ENCODE data around the gene SULT4A1.
"Not testable (repeated sequence)": the region's sequence is repeated elsewhere in the genome, so short reads cannot be mapped to it uniquely, and the experiment has no call there.

SULT4A1 gene

DNA sequence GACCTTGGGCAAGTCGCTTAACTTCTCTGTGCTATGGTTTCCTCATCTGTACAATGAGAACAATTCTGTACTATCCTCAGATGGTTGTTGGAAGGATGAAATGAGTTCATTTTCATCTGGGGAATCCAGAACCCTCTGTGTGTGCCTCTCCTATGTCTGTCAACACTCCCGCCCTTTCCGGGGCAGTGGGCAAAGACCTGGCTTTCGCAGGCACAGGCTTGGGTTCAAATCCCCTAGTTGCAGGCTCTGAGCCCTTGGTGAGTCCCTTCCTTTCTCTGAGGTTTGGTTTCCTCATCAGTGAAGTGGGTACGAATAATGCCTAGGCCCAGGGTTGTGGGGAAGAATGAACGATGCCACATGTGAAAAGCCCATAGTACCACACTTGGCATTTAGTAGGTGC is 23.5 kb upstream of the SULT4A1 start:
- no peak for DNase-seq

DNA sequence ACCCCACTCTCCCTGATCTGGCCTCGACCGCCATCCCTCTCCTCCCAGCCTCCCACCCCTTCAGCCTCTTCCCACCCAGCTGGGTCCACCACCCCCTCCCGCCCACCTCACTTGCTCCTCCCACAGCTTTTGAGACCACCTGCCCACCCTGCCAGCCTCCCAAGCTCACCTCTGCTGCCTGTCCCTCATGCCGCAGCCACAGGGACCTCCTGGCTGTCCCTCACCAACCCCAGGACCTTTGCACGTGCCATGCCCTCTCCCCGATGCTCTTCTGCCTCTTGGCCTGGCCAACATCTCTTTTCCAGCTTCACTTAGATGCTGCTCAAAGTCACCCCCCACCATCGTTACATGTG is 23.0 kb upstream of the SULT4A1 start:
- DNase-seq, result no peak

DNA sequence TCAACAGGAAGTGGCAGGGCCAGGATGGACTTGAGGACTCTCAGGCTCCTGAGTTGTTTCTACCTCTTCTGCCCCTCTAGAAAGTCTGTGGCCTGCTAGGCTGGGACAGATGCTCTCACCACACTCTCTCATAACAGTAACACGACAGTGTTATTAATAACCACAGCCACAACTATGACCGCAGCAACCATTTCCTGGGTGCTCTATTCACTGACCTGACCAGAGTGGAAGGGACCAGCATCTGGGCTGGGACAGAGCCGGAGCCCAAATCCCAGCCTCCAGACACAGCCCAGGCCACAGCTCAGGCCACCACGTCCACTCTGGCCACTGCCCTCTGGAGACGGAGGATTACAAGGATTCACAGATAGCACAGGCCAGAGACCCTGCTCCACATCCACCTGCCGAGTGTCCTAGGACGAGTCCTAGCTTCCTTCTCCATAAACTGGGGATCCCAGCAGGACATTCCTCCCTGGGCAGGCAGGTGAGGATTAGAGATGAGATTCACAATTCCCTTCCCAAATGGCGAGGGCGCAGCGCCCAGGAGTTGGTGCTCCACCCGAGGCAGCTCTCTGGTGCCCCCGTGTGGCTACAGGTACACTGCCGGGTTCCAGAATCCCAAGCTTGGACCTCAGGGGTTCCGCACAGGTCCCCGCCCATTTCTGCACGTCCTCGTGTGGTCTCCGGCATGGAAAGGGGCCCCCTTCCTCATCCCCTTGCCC is 22.4 kb upstream of the SULT4A1 start:
- no peak for DNase-seq

DNA sequence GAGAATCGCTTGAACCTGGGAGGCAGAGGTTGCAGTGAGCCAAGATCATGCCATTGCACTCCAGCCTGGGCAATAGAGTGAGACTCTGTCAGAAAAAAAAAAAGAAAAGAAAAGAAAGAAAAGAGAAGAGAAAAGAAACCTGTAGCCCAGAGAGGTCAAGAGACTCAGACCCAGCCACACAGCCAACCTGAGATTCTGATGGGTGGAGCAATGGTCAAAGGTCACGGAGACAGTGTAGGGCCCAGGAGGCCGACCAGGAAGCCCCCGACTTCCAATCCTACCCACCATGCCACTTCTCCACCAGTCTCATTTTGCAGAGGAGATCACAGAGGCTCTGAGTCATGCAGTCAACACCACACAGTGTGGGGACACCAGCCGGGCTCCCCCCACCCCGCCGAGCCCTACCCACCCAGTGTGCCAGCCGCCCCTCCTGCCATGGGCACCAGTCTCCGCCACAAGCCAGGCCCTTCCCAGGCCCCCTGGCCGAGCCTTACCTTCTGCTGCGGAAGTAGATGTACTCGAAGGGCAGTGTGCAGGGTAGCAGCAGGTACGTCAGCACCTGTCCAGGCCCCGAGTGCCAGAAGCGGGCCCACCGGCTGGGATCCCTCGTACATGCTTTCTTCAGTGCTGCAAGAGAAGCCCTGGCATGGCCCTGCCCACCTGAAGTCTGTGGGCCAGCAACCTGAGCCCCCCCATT is 21.6 kb upstream of the SULT4A1 start:
- DNase-seq, result no peak

DNA sequence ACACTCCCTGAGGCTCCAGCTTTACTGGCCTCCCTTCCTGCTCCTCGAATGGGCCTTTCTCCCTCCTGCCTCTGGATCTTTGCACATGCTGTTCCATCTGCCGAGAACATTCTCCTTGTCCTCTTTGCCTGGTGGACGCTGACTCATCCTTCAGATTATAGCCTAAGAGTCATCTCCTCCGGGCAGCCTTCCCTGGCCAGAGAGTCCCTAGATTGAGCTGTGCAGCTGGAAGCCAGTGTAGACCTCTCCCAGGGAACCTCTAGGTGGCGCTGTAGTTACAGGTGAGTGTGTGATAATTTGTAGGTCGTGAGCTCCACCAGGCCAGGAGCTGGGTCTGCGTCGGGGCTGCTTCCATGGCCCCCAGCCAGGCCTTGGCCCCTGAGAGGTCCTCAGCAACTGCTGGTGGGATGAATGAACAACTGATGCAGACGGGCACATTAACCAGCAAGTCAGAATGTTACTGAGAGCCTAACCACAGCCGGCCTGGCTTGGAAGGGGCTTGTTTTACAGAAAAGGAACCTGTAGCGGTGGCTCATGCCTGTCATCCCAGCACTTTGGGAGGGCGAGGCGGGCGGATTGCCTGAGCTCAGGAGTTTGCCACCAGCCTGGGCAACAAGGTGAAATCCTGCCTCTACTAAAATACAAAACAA is 20.8 kb upstream of the SULT4A1 start:
- no peak for DNase-seq

DNA sequence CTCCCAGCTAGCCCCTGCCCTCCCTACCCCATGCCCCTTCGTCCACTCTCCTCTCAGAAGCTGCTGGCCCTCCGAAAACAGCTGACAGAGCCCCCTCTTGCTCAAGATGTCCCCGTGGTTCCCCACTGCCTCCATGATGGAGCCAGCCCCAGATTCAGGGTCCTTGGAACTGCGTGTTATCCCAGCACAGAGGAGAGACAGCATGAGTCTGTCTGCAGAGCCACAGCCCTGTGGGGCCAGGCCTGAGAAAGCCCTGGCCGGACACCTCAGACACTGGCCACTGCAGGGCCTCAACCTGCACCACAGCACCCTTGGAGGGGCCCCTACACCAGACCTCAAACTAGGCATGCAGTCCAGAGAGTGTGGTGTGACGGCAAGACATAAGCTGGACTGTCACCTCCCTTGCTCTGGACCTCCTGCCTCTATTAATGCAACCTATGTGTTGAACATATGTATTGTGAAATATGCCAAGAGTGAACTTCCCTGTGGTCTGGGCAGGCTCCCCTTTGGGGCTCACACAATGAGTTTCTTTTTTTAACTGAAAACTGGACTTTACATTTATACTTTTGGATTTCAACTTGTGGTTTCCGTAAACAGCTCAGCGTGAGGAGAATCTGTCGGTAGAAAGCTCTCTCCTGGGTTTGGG is 19.9 kb upstream of the SULT4A1 start:
- no peak for DNase-seq

DNA sequence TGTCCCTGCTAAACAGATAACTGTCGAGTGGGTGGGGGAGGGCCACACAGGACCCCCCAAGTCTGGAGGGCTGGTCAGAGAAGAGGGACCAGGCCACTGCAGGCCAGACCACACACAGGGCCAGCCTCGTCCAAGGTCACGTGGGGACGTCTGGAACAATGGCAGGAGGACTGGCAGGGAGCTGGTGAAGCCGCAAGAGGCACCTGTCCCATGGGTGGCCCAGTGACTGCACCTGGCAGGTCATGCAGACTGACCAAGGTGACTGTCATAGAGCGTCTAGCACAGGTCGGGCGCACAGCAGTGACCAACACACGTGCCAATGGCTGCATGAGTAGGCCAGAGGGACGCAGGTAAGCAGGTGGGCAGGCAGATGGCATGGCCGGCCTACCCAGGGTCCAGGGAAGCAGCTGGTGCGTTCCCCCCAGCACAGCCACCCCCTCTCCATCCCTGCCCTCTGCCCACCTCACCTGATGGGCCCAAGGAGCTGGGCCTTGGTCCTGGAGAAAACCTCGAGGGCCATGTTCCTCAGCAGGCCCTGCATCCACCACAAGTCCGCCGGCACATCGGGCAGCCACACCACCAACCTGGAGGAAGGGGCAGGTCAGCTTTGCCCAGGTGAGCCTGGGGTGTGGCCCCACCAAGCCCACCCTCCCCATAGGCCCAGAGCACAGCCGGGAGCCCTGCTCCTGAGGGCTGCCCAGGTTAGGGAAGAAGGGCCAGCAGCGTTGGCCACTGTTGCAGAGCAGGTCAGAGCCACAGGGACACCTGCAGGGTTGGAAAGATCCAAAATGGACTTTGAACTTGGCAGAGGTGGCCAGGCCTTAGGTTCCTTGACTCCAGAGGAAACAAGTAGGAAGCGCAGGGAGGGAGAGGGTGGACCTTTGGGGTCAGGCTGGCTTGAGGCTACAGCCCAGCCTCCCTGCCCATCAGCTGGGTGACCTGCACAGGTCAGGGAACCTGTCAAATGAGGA is 19.1 kb upstream of the SULT4A1 start:
- no peak for DNase-seq

DNA sequence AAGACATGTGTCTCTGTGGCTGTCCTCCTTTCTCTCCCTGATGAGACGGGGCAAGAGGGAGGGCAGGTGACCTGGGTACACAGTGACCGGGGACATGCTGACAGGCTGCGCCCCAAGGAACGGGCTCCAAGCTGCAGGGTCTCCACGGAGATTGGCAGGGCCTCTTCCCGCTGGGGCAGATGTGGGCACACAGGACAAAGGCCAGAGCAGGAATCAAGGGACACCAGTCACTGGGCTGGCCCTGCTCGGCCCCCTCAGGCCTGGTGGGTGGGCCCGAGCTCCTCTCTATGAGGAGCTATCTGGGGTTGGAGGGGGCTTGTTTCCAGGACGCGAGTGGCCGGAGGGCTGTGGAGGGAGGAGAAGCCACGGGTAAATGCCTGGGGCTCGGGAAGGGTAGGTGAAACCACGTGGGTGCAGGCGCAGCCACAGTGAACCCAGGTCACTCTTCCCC is 18.3 kb upstream of the SULT4A1 start:
- no peak for DNase-seq

DNA sequence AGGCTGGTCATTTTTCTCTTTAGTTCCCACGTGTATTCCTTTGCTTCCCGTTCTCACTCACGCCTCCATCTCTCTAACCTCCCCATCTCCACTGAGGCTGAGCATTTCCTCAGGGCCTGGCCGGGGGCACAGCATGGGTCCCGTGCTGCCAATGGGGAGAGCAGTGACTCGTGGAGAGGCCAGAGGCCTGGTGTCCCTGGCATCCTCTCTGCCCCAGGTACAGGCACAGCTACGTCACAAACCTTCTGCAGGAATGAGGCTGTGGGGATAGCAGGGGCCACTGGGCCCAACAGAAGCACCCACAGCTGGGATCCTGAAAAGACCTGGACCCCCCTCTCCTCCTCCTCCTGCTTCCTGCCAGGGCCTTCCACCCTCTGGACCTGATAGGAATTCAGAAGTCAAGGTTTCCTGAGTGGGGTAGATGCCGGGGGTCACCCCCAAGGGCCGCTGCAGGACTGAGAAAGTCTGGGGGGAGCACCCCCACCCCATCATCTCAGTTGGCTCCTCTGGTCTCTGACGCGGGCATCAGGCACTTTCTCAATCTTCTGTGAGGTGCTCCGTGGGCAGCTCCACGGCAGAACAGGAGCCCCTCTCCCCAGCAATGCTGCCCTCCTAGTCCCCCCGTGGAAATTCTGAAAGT is 17.7 kb upstream of the SULT4A1 start:
- no peak for DNase-seq

DNA sequence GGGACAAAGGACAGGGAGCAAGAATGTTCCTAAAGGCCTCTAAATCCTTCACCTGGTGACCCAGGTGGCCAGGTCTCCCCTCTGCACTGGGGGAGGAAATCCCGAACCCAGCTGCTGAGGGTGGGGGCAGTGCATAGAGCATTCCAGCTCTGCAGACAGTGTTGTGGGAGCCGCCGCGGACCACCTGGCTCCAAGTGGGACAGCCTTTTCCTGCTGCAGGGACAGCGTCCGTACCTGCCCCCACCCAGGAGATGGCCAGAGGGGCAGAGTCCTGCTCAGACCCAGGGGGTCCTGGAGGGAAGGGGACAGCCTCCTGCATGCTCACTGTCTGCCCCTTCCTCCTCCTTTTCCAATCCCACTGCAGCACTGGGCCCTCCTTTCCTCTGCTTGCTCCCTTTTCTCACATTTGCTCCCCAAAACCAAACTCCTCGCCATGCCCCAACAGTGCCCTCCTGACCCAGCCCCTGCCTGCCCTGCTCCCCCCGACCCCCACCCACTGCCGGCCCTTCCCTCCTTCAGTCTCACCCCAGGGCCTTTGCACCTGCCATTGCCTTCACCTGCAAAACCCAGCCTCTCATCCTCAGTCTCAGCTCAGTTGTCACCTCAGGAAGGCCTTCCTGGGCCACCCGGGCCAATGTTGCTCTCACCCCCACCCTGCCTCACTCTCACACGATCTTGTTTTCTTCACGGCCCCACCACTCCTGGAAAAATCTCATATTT is 16.7 kb upstream of the SULT4A1 start:
- DNase-seq, result no peak

DNA sequence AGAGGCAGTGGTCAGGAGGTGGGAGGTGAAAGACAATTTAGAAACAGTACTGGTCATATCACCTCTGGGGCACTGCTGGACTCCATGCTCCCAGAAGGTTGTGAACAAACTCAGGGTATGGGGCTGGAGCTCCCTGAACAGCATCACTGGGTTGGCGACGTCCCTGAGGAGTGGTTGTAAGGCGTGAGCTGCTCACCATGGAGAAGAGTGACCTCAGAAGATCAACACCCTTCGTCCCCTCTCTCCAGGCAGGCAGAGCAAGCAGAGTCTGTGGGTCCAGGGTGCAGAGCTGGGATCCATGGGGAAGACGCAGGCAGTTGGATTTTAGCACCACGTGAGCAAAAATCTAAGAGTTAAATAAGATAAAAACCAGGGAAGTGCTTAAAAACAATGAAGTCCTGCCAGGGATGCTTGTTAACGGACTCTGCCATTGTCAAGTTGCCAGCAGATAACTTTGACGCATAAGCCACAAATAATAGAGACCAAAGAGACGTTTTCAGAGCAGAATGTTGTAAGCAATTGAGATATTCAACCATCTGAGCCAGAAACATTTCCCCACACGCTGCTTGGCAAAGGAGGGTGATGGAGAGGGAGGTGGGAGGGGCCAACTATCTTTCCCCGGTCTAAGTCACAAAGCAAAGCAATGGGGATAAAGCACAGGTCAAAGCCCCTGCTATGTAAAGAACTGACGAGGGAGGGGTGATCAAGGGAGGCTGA is 15.9 kb upstream of the SULT4A1 start:
- DNase-seq, result no peak

DNA sequence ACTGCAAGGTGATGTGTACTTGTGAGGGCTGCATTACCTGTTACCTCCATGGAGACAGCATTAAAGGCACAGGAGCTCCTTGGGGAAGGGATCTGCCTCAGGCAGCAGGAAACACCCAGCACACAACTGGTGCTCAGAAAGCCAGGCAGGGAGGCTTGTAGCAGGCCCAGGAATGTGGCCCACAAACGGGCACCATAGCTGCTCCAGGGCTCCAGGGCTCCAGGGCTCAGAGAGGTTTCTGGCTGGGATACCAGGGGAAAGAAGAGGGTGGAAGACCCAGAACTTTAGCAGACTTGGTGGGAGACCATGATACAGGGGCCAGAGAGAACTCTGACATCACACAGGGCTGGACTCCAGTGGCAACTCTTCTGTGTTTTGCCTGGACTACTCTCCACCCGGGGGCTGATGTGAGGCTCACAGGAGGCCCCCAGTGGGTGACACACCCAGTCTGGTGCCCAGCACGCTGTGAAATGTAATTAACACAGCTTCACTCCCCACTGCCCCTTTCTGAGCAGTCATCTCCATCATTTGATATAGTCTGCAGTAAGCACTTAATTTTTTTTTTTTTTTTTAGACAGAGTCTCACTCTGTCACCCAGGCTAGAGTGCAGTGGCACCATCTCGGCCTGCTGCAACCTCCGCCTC is 14.7 kb upstream of the SULT4A1 start:
- DNase-seq, result no peak

DNA sequence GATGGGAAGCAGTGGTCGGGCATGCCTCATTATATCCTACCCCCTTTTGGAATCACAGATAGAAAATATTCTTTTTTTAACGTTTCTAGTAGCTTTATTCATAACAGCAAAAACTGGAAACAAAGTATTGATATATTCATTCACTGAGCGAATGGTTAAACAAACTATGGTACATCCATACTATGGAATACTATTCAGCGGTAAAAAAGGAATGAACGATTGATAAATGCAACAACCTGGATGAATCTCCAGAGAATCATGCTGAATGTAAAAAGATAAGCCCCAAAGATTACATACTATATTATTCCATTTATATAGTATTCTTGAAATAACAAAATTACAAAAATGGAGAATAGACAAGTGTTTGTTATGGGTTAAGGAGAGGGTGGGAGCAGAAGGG is 7.5 kb upstream of the SULT4A1 start:
- DNase-seq, result no peak

DNA sequence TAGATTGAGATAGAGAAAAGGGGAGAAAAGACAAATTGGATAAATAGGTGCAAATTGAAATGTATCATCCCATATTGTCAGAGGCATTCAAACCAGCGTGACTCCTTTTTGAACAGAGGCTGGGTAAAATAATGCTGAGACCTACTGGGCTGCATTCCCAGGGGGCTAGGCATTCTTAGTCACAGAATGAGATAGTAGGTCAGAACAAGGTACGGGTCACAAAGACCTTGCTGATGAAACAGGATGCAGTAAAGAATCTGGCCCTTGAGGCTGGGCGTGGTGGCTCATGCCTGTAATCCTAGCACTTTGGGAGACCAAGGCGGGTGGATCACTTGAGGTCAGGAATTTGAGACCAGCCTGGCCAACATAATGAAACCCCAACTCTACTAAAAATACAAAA is 6.7 kb upstream of the SULT4A1 start:
- not testable (repeated sequence) for DNase-seq

DNA sequence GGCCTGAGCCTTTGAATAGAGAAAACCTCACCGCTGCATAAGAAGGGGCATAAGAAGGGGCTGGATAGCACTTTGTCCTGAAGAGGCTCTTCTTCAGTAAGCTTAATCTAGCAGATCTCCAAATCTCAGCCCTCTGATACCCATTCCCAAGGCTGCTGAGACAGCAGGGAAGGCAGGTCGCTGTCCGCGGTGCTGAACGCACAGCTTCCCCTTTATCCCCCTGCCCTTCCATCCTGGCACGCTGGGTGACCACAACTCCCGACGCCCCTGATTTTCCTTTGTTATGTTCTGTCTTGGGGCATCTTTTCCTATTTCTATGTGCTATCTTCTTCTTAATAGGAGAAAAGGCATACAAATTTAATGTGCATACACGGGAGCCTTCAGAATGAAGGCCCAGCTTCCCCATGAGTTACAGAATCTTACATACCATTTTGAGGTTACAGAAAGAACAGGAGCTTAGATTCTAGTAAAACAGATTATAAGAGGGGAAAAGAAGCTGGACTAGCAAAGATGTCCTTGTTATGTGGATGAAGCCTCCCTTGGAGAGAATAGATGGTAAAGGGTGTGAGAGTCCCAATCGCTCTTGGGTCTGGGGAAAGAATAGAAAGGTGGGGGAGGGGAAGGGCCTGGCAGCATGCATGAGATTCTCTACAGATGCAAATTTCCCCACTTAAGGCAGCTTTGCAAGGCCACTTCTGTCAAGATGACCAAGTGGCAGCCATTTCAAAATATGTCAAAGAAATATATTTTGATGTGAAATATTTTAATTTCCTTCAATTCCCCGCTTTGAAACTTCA is 5.7 kb upstream of the SULT4A1 start:
- no peak for DNase-seq

DNA sequence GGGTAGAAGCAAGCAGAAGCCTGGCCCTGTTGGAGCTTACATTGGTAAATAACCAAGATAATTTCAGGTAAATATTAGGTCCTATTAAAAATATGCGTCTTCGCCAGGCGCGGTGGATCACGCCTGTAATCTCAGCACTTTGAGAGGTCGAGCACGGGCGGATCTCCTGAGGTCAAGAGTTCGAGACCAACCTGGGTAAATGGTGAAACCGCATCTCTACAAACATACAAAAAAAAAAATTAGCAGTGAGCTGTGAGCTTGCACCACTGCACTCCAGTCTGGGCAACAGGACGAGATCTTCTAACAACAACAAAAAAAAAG is 529 bp upstream of the SULT4A1 start:
- DNase-seq, result no peak

DNA sequence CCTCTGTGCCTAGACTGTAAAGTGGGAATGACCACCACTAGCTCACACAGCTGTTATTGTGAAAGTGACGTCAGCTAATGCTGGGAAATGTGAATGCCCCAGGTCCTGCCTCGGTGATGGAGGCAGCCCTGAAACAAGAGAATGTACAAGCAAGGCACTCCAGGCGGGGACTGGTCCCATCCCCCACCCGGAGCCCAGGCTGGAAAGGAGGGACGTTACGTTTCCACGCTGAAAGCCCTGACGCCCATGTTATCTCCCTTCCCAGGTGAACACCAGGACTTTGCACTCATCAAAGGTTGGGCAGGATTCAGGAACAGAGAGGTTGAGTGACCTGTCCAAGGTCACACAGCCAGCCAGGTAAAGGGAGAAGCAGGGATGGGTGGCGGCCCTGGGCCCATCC is 784 bp downstream of the SULT4A1 start:
- no peak for DNase-seq

DNA sequence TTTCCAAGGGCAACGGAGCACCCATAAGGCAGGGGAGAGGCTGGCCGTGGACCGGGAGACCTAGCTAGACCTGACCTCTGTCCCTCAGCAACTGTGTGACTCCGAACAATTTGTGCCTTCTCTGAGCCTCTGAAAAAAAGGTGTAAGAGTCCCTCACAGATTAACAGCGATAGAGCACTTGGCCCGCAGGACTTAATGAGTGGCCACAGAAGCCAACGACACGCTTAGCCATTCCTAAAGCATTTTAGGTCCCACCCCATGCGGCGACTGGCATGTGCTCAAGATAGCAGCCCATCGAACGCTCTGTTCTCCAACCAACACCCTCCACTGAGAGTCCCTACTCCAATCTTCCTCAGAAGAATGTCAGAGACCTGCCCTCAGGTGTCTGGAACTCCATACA is 1.5 kb downstream of the SULT4A1 start:
- no peak for DNase-seq

DNA sequence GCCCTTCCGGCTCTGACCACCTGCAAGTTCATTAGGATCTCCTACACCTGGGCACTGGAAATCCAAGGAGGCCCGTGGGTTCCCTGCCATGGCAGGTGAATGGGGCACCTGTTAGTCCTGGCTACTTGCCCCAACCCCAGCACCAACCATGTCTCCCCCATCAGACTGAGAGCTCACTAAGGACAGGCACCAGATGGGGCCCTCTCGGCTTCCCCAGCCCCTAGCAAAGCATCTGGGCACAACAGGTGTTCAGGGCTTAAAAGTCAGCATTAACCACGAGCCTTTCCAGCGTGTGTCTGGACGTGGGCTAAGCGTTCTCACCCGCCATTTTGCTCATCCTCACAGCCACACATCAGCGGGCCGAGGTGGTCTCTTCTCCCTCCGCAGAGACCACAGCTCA is 2.2 kb downstream of the SULT4A1 start:
- no peak for DNase-seq

All from NCI-H187 (cell line).